ENCODE measurements around the gene PMAIP1. TPM values are rescaled to one million over a fixed set of nuclear protein-coding genes. Genes with fewer than 3 reads are reported as not detected.

Gene PMAIP1
- polyA plus RNA-seq (24.1 to 49.1 TPM (median 31.8 TPM) in 3 replicates), polyA minus RNA-seq (3.7 to 11.4 TPM (median 10.4 TPM) in 3 replicates)
- polyA plus RNA-seq (2011; ENCODE audit: low read depth), result 38.1 TPM
- polyA plus RNA-seq (2011; cell fraction: cytosol; rRNA removed), result 21.5 and 27.2 TPM in 2 replicates
- polyA plus RNA-seq (2011; cell fraction: nucleus; rRNA removed), result 42.2 and 47.9 TPM in 2 replicates
- polyA plus RNA-seq (2012; ENCODE audit: low replicate concordance), result 25.9 and 53.6 TPM in 2 replicates
- 23.8 TPM for polyA minus RNA-seq (2011; cell fraction: cytosol; rRNA and poly(A)+ RNA removed)
- polyA minus RNA-seq (2011; cell fraction: nucleus; rRNA and poly(A)+ RNA removed), result 23.4 and 28.2 TPM in 2 replicates

GRCh38 chr18:59899298-59900221, at the start of gene PMAIP1:
Gene PMAIP1 (plus strand): TSS chr18:59899996. CDS start chr18:59900178, 182 bp downstream.
- Histone ChIP-seq H3K4me1 (ENCODE audit: control insufficient read depth, extremely low read depth, insufficient read depth, low read length) (peaks cover 32% of the 10 kb centered on the region), H3K9me3 (ENCODE audit: control insufficient read depth, low read depth, low read length) (no peaks in the 10 kb centered on the region), H3K9me1 (ENCODE audit: control insufficient read depth, extremely low read depth, insufficient read depth, low read length) (no peaks in the 10 kb centered on the region), H3K4me2 (ENCODE audit: control insufficient read depth, extremely low read depth, insufficient read depth, low read depth, low read length) (peak within 1 kb of the TSS; percentile 98), H3K27me3 (ENCODE audit: control insufficient read depth, extremely low read depth, insufficient read depth, low read length) (no peaks in the 10 kb centered on the region), H3K27ac (ENCODE audit: control insufficient read depth, insufficient read depth, low read length) (peak within 1 kb of the TSS; percentile 100), H3K4me3 (ENCODE audit: control insufficient read depth in 2 of 3, extremely low read depth in 1 of 3, insufficient read depth in 2 of 3, low read depth in 1 of 3, low read length in 3 of 3) (peak within 1 kb of the TSS; percentile 88 to 92 (median 90)), H4K20me1 (ENCODE audit: control insufficient read depth, extremely low read depth, insufficient read depth, low read length) (no peaks in the 10 kb centered on the region), H3K36me3 (ENCODE audit: control insufficient read depth in 2 of 2, extremely low read depth in 1 of 2, insufficient read depth in 2 of 2, low read length in 2 of 2) (no peaks in the 10 kb centered on the region), H3K79me2 (ENCODE audit: control insufficient read depth, insufficient read depth, low read length) (peaks cover 37% of the 10 kb centered on the region), H2AFZ (ENCODE audit: control insufficient read depth, low read length) (peak within 1 kb of the TSS; percentile 86), H3K9ac (ENCODE audit: control insufficient read depth, extremely low read depth, insufficient read depth, low read length) (peak within 1 kb of the TSS; percentile 97)
- peak; percentile 88 for FAIRE-seq
- dilution Hi-C loops (cut with MboI; ENCODE audit: extremely low pct_ligation_motif_present, low sequenced_read_pairs), result no loop called here
- TF ChIP-seq, protein P1, sequence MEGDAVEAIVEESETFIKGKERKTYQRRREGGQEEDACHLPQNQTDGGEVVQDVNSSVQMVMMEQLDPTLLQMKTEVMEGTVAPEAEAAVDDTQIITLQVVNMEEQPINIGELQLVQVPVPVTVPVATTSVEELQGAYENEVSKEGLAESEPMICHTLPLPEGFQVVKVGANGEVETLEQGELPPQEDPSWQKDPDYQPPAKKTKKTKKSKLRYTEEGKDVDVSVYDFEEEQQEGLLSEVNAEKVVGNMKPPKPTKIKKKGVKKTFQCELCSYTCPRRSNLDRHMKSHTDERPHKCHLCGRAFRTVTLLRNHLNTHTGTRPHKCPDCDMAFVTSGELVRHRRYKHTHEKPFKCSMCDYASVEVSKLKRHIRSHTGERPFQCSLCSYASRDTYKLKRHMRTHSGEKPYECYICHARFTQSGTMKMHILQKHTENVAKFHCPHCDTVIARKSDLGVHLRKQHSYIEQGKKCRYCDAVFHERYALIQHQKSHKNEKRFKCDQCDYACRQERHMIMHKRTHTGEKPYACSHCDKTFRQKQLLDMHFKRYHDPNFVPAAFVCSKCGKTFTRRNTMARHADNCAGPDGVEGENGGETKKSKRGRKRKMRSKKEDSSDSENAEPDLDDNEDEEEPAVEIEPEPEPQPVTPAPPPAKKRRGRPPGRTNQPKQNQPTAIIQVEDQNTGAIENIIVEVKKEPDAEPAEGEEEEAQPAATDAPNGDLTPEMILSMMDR (optimal IDR thresholded peaks at IDR 0.05 in 1 of 3, IDR thresholded peaks at IDR 0.05 in 1 of 3, conservative IDR thresholded peaks at IDR 0.05 in 1 of 3; ENCODE audit: extremely low read depth in 1 of 3, insufficient read depth in 2 of 3, low read length in 3 of 3), result no peak
- TF ChIP-seq EZH2 (IDR thresholded peaks at IDR 0.05; ENCODE audit: low read length), result no peak
- peak; percentile 71 for DNase-seq (ENCODE audit: low read depth, low spot score)

DNA sequence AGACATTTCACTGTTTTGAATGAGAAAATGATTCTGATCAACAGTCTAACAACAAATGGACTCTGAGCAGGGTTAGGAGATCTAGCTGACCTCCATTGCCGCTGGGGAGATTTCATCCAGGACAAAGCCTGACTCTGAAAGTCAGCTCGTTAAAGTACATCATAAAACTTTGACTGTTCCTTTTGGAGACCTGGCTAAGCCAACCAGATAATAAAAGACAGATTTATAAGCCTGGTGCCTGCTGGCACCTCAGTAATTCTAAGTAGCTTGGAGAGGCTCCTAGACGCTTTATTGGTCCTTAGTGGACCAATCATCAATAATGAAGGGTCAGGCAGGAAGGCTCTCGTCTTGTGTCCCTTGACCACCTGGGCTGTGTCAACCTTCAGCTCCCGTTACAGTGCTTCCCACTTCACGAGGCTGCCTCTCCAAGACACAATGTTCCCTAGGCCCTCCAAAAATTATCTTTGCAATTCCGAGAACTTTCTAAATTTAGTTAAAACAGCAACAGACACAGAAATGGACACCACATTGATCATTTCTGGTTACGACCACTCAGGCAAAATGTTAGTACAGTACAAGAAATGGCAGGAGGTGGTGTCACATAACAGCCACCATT, 47.9 kb upstream of the PMAIP1 start:
- Histone ChIP-seq H3K9ac (ENCODE audit: control insufficient read depth, extremely low read depth, insufficient read depth, low read length) (no peak overlapping the region), H2AFZ (ENCODE audit: control insufficient read depth, low read length) (no peak overlapping the region), H3K36me3 (ENCODE audit: control insufficient read depth in 2 of 2, extremely low read depth in 1 of 2, insufficient read depth in 2 of 2, low read length in 2 of 2) (no peaks in the 10 kb centered on the region), H3K79me2 (ENCODE audit: control insufficient read depth, insufficient read depth, low read length) (no peaks in the 10 kb centered on the region), H3K4me1 (ENCODE audit: control insufficient read depth, extremely low read depth, insufficient read depth, low read length) (peaks cover 5% of the 10 kb centered on the region), H3K4me3 (ENCODE audit: control insufficient read depth in 2 of 3, extremely low read depth in 1 of 3, insufficient read depth in 2 of 3, low read depth in 1 of 3, low read length in 3 of 3) (no peak overlapping the region), H4K20me1 (ENCODE audit: control insufficient read depth, extremely low read depth, insufficient read depth, low read length) (no peaks in the 10 kb centered on the region), H3K4me2 (ENCODE audit: control insufficient read depth, extremely low read depth, insufficient read depth, low read depth, low read length) (no peak overlapping the region), H3K27ac (ENCODE audit: control insufficient read depth, insufficient read depth, low read length) (no peak overlapping the region), H3K9me1 (ENCODE audit: control insufficient read depth, extremely low read depth, insufficient read depth, low read length) (no peaks in the 10 kb centered on the region), H3K27me3 (ENCODE audit: control insufficient read depth, extremely low read depth, insufficient read depth, low read length) (no peaks in the 10 kb centered on the region), H3K9me3 (ENCODE audit: control insufficient read depth, low read depth, low read length) (no peaks in the 10 kb centered on the region)
- no peak for TF ChIP-seq EZH2 (IDR thresholded peaks at IDR 0.05; ENCODE audit: low read length)
- TF ChIP-seq, protein P1 (optimal IDR thresholded peaks at IDR 0.05 in 1 of 3, IDR thresholded peaks at IDR 0.05 in 1 of 3, conservative IDR thresholded peaks at IDR 0.05 in 1 of 3; ENCODE audit: extremely low read depth in 1 of 3, insufficient read depth in 2 of 3, low read length in 3 of 3), result no peak
- dilution Hi-C loops (cut with MboI; ENCODE audit: extremely low pct_ligation_motif_present, low sequenced_read_pairs), result no loop called here
- no peak for DNase-seq (ENCODE audit: low read depth, low spot score)
- FAIRE-seq, result no peak
